Stimulated activated CD8-positive, alpha-beta memory T cell treated with anti-CD3 and anti-CD28 coated beads, Interleukin-15, amount 100 ng/mL, for 48 hours (primary cell): Measurements from ENCODE around the gene PLB1.
A peak's percentile ranks its signal among the peaks of the same experiment; 100 is the strongest.

Experiments used
- DNase-seq, 2 donors: peaks; one replicate each; pipeline ENCODE4 v3.0.0-alpha.2; 2020; ENCODE audit warnings: low read depth in 2 of 2

Gene PLB1

DNA sequence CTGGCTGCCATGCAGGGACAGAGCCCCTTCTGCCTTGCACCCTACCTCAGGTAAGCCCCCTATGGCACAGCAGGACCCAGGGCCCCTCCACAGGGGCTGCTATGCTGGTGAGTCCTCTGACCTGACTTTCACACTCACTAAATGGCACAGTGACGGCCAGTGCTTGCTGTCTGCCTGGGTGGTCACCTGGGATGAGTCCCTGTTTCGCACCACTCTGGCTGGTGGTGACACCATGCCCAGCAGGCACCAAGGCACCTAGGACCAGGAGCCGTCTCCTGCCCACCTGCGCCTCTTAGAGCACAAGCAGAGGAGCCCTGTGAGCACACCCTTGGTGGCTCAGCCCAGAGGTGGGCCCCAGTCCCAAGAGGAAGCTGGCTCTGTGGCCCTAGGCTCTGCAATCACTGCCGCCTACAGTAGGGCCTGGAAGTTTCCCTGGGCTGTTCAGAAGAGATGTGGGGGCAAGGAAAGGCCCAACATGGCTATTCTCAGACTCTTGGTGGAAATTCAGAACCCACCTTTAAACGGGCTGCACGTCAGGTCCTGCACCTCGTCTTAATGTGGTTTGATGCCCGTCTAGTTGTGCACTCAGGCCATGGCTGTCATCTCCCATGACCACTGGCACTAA lies 96.0 kb downstream of the PLB1 start:
- no peak for DNase-seq

DNA sequence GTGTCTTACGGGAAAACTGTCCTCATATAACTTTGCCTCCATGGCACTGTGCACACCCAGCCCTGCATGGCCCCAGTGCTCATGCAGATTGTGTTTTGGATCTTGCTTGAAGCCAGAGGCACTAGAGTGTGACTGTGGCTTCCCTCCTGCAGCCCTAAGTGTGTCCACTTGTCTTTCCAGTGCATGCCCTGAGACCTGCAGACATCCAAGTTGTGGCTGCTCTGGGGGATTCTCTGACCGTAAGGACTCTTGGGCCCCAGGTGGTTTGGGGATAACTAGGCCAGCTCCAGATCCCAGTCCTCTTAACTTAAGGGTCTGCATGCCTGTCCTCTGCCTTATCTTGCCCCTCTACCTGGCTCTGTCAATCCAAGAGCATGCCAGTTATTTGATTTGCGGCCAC lies 96.6 kb downstream of the PLB1 start:
- no peak for DNase-seq

GRCh38 chr2:28593160-28593755 lies 97.4 kb downstream of the PLB1 start:
- no peak for DNase-seq

GRCh38 chr2:28594000-28594331 lies 98.1 kb downstream of the PLB1 start:
- DNase-seq = no peak

- DNase-seq = peak; percentile 63 to 69
Measured at GRCh38 chr2:28594332-28595108, 98.7 kb downstream of the PLB1 start.

GRCh38 chr2:28595323-28595722 lies 99.5 kb downstream of the PLB1 start:
- DNase-seq = no peak

GRCh38 chr2:28598484-28598883 lies 102.6 kb downstream of the PLB1 start:
- DNase-seq = no peak

DNA sequence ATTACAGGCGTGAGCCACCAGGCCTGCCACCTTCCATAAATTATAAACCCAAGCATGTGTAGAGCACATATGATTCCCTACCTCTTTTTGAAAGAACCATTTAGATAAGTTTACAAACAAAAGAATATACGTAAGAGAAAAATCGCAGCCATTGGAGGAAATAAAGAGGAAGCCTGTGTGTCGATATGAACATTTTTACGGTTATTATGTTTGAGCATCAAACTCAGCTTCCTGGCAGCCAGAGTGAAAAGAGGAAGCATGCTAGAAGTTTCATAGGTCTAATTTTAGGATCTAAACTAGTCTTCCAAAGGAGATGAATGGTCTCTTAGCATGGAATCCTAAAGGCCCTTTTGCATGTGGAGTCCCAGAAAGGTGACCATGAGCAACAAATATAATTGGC lies 104.3 kb downstream of the PLB1 start:
- no peak for DNase-seq

GRCh38 chr2:28601616-28602015 lies 105.8 kb downstream of the PLB1 start:
- no peak for DNase-seq

- DNase-seq = no peak
Measured at GRCh38 chr2:28602136-28602660, 106.3 kb downstream of the PLB1 start.

DNA sequence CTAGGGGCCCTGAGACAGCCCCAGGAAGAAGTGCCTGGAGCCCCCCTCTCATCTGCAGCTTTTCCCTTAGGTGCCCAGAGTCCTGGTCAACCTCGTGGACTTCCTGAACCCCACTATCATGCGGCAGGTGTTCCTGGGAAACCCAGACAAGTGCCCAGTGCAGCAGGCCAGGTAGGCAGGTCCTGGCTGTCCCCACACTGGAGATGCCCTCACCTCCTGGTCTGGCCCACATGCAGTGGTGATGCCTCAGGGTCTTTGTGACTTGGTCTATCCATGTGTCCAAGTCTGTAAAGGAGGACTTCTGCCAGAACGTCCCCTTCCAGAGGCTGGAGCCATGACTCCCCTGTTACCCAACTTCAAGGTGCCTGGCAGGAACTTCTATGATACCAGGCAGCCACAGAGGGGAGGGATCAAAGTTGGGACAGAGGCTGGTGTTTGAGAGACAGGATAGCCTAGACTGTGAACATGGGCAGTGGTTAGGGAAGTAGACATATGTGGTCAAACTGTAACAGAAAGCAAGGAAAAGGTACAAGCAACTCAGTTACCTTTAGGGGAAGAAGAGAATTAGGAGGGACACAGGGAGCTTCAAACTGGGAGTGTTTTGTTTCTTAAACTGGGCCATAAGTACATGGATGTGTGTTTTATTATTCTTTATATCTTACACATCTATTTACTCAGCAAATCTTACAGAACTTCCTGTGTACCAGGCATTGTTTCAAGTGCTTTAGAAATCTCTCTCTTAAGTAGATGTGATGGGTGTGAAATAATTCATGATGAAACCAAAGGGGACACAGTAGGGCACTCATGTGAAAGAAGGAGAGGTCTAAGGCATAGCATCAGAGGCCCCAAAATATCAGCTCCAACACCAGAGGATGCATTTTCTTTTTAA lies 107.1 kb downstream of the PLB1 start:
- DNase-seq = no peak

GRCh38 chr2:28603821-28604220 lies 108.0 kb downstream of the PLB1 start:
- no peak for DNase-seq

- DNase-seq = no peak
Measured at GRCh38 chr2:28604284-28604843, 108.5 kb downstream of the PLB1 start.

GRCh38 chr2:28606986-28607441 lies 111.2 kb downstream of the PLB1 start:
- no peak for DNase-seq

- DNase-seq = no peak
Measured at GRCh38 chr2:28607730-28608499, 112.1 kb downstream of the PLB1 start.

DNA sequence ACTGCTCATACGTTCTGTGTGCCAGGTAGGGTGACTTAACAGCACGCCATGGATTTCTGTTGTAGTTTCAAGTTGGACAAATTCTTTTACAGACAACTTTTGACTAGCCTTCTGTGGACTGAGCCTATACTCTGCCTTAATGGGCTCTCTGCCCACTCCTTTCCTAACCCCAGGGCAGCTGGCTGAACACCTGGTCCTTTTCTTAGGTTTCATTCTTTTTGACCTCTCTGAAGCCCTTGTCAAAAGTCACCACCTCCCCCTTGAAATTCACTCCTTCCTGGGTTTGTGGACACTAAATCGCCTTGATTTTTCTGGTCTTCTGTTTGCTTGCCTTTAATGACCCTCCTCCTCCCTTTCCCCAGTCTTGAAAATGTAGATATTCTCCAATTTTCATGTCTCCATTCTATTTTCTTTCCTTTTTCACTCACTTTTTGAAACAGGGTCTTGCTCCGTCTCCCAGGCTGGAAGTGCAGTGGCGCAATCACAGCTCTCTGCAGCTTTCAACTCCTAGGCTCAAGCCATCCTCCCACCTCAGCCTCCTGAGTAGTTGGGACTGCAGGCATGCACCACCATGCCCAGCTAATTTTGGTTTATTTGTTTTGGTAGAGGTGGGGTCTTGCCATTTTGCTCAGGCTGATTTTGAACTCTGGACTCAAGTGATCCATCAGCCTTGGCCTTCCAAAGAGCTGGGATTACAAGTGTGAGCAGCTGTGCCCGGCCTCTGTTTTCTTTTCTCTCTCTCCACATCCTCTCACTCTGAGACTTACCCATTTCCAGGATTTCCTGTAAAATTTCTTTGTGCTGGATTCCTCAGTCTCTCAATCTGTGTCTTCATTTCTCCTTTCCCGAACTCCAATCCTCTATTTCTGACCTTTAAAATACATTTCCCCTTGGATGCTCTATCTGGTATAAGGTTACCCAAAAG lies 112.9 kb downstream of the PLB1 start:
- DNase-seq = no peak

- peak; percentile 39 to 51 for DNase-seq
Measured at GRCh38 chr2:28610583-28611201, 114.8 kb downstream of the PLB1 start.

GRCh38 chr2:28612131-28612812 lies 116.4 kb downstream of the PLB1 start:
- DNase-seq = no peak

DNA sequence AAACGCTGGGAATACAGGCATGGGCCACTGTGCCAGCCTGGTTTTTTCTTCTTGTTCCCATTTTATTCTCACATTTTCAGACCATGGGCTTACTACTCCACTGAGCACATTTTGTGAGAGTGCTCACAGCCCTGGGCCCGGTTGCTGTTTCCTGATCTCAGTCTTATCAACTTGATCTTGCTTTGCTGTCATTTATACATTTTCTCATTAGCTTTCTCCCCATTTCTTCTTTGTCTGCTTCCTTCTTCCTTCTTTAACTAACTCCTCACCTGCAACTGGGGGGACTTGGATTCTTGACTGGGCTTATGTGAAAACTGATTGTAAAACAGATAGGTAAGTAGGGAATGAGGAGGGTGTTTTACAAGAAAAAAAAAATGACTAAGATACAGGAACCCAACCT lies 117.3 kb downstream of the PLB1 start:
- DNase-seq = no peak
